H1 (cell line): ENCODE measurements around the gene LYSMD3. TPM values are rescaled to one million over a fixed set of nuclear protein-coding genes. Genes with fewer than 3 reads are reported as not detected.

ENCODE experiments used
- CTCF ChIA-PET: fragments of 300-600 bp; sonication (Branson Sonifier 250); formaldehyde crosslinking; loops from one replicate; lab custom pipeline; 2021; ENCODE audit not compliant: partially characterized antibody; lab: Charles Lee
- POLR2A ChIA-PET: fragments of 300-600 bp; sonication (Branson Sonifier 250); formaldehyde crosslinking; loops from one replicate; lab custom pipeline; 2021; ENCODE audit warnings: inconsistent platforms; ENCODE audit not compliant: partially characterized antibody; lab: Charles Lee
- DNase-seq, 2 experiments: peaks; one replicate each; pipeline versions ENCODE4 v3.0.0 to v3.0.0-alpha.2; 2010 to 2022; ENCODE audit warnings: low spot score in 2 of 2, low read depth in 1 of 2, mixed read lengths in 1 of 2
- FAIRE-seq: peaks from 2 replicates; lab custom pipeline; 2011; peaks lifted over from hg19 to GRCh38; lab: Jason Lieb, UNC
- H2AFZ ChIP-seq: 2 replicates; pipeline ENCODE4 v1.8.1; 2012; ENCODE audit warnings: low read length, inconsistent platforms
- H2AK5ac ChIP-seq: 2 replicates; pipeline ENCODE4 v1.6.1; 2013; ENCODE audit warnings: low read depth, low read length
- H2BK120ac ChIP-seq: replicated peaks from 2 replicates; pipeline ENCODE3; 2013; ENCODE audit warnings: low read depth, low read length, inconsistent platforms
- H2BK12ac ChIP-seq: 2 replicates; pipeline ENCODE4 v1.6.1; 2013; ENCODE audit warnings: low read depth, low read length
- H2BK15ac ChIP-seq: 2 replicates; pipeline ENCODE4 v1.6.1; 2013; ENCODE audit warnings: low read length
- H2BK20ac ChIP-seq: 2 replicates; pipeline ENCODE4 v1.6.1; 2013; ENCODE audit warnings: low read length
- H2BK5ac ChIP-seq: 2 replicates; pipeline ENCODE4 v1.6.1; 2013; ENCODE audit warnings: low read depth, low read length
- H3K14ac ChIP-seq: 2 replicates; pipeline ENCODE4 v1.6.1; 2013; ENCODE audit warnings: inconsistent platforms; ENCODE audit not compliant: insufficient read length
- H3K18ac ChIP-seq: 2 replicates; pipeline ENCODE4 v1.6.1; 2013; ENCODE audit warnings: low read length; ENCODE audit errors: extremely low read depth
- H3K23ac ChIP-seq: 2 replicates; pipeline ENCODE4 v1.6.1; 2013; ENCODE audit warnings: inconsistent platforms; ENCODE audit not compliant: insufficient read length
- H3K23me2 ChIP-seq: 2 replicates; pipeline ENCODE4 v1.6.1; 2013; ENCODE audit warnings: low read depth, low read length
- H3K27ac ChIP-seq: 2 replicates; pipeline ENCODE4 v1.6.1; 2011; ENCODE audit warnings: low read depth, low read length, inconsistent platforms
- H3K27me3 ChIP-seq, 4 experiments: replicated peaks in 1 of 4; 1 replicate in 1 of 4; 2 replicates in 3 of 4; pipeline versions ENCODE4 v1.6.1 to v1.8.1; 2011 to 2013; ENCODE audit warnings: low read length in 3 of 4, mild to moderate bottlenecking in 3 of 4, inconsistent platforms in 2 of 4, mixed read lengths in 2 of 4, moderate library complexity in 1 of 4; ENCODE audit not compliant: control insufficient read depth in 3 of 4, insufficient read depth in 3 of 4; ENCODE audit errors: extremely low read depth in 1 of 4
- H3K36me3 ChIP-seq, 4 experiments: 2 replicates each; pipeline versions ENCODE4 v1.6.1 to v1.8.1; 2011 to 2013; ENCODE audit warnings: mild to moderate bottlenecking in 4 of 4, low read length in 3 of 4, moderate library complexity in 2 of 4, control low read depth in 1 of 4, inconsistent platforms in 1 of 4; ENCODE audit not compliant: insufficient read depth in 4 of 4, control insufficient read depth in 2 of 4
- H3K4ac ChIP-seq: replicated peaks from 2 replicates; pipeline ENCODE3; 2013; ENCODE audit warnings: low read length, low read depth, mixed read lengths, inconsistent platforms; ENCODE audit not compliant: insufficient read length
- H3K4me1 ChIP-seq, 4 experiments: replicated peaks in 1 of 4; 1 replicate in 1 of 4; 2 replicates in 3 of 4; pipeline versions ENCODE4 v1.6.1 to v1.8.1; 2011 to 2013; ENCODE audit warnings: low read length in 3 of 4, inconsistent platforms in 2 of 4, mixed read lengths in 1 of 4; ENCODE audit not compliant: insufficient read depth in 4 of 4, control insufficient read depth in 3 of 4
- H3K4me2 ChIP-seq, 2 experiments: 2 replicates each; pipeline versions ENCODE4 v1.6.1 to v1.8.1; 2011 to 2013; ENCODE audit warnings: low read depth in 2 of 2, low read length in 2 of 2, control low read depth in 1 of 2, inconsistent platforms in 1 of 2, mild to moderate bottlenecking in 1 of 2; ENCODE audit not compliant: insufficient read depth in 1 of 2
- H3K4me3 ChIP-seq, 4 experiments: fragments of 200-600, 300-600 bp in 1 of 4; sonication (generic), shearing (Covaris generic), sonication (Bioruptor Twin) in 1 of 4; 2 replicates each; pipeline versions ENCODE4 v1.5.1 to v1.8.1; 2011 to 2016; ENCODE audit warnings: low read length in 4 of 4, low read depth in 3 of 4, control low read depth in 2 of 4, inconsistent platforms in 2 of 4, mild to moderate bottlenecking in 2 of 4, mixed read lengths in 1 of 4, moderate library complexity in 1 of 4; ENCODE audit not compliant: insufficient read depth in 2 of 4; ENCODE audit errors: extremely low read depth in 1 of 4
- H3K56ac ChIP-seq: replicated peaks from 2 replicates; pipeline ENCODE3; 2013; ENCODE audit warnings: low read depth, mild to moderate bottlenecking, mixed read lengths, low read length, inconsistent platforms; ENCODE audit not compliant: insufficient read length
- H3K79me1 ChIP-seq: 2 replicates; pipeline ENCODE4 v1.6.1; 2013; ENCODE audit warnings: low read depth, low read length, control low read depth
- H3K79me2 ChIP-seq, 2 experiments: 2 replicates each; pipeline versions ENCODE4 v1.6.1 to v1.8.1; 2012 to 2013; ENCODE audit warnings: low read length in 2 of 2, mild to moderate bottlenecking in 2 of 2, inconsistent platforms in 1 of 2; ENCODE audit not compliant: insufficient read depth in 2 of 2, control insufficient read depth in 1 of 2
- H3K9ac ChIP-seq, 4 experiments: replicated peaks in 1 of 4; 1 replicate in 1 of 4; 2 replicates in 3 of 4; pipeline versions ENCODE4 v1.6.1 to v1.8.1; 2011 to 2013; ENCODE audit warnings: low read depth in 3 of 4, low read length in 3 of 4, control low read depth in 2 of 4, mild to moderate bottlenecking in 2 of 4, moderate library complexity in 2 of 4, inconsistent platforms in 1 of 4; ENCODE audit errors: extremely low read depth in 1 of 4
- H3K9me3 ChIP-seq, 2 experiments: 2 replicates each; pipeline versions ENCODE4 v1.6.1 to v1.8.1; 2012 to 2013; ENCODE audit warnings: mild to moderate bottlenecking in 2 of 2, moderate library complexity in 2 of 2, control low read depth in 1 of 2, inconsistent platforms in 1 of 2, low read depth in 1 of 2, low read length in 1 of 2, mixed read lengths in 1 of 2; ENCODE audit not compliant: insufficient read depth in 2 of 2
- H4K20me1 ChIP-seq, 2 experiments: replicated peaks in 1 of 2; 2 replicates each; pipeline versions ENCODE3 to v1.8.1; 2011 to 2013; ENCODE audit warnings: inconsistent platforms in 2 of 2, low read length in 2 of 2, mild to moderate bottlenecking in 1 of 2; ENCODE audit not compliant: insufficient read depth in 2 of 2, control insufficient read depth in 1 of 2
- H4K5ac ChIP-seq: 2 replicates; pipeline ENCODE4 v1.6.1; 2013; ENCODE audit warnings: low read length, low read depth, mixed read lengths, inconsistent platforms; ENCODE audit not compliant: insufficient read length
- H4K8ac ChIP-seq: 2 replicates; pipeline ENCODE4 v1.8.0; 2013; ENCODE audit warnings: mild to moderate bottlenecking, moderate library complexity, low read length, inconsistent platforms; ENCODE audit not compliant: insufficient read depth; ENCODE audit errors: extremely low read depth
- H4K91ac ChIP-seq: replicated peaks from 2 replicates; pipeline ENCODE3; 2013; ENCODE audit warnings: low read length, mixed read lengths, inconsistent platforms; ENCODE audit not compliant: insufficient read length
- CBX5 ChIP-seq: fragments of 300-800, 300-1000 bp; sonication (generic); IDR thresholded peaks from 2 replicates; pipeline ENCODE4 v1.7.1; 2016; ENCODE audit warnings: antibody characterized with exemption, low read length, low read depth
- RNF2 ChIP-seq: fragments of 200-900, 300-1000 bp; sonication (generic); IDR thresholded peaks from 2 replicates; pipeline ENCODE4 v1.7.1; 2016; ENCODE audit warnings: borderline replicate concordance, low read depth, mild to moderate bottlenecking, antibody characterized with exemption, low read length; ENCODE audit not compliant: poor library complexity, severe bottlenecking; ENCODE audit errors: missing control alignments
- WGBS, 2 experiments: shearing (Covaris generic) in 1 of 2; methylation state at CpG; one replicate each; pipeline versions ENCODE4 v1.1.6 to v1.1.7; 2013 to 2015; ENCODE audit warnings: low lambda C conversion rate in 2 of 2, mixed read lengths in 2 of 2, inconsistent platforms in 1 of 2, low coverage in 1 of 2, missing lambda C conversion rate in 1 of 2; ENCODE audit not compliant: insufficient replicate concordance in 2 of 2, insufficient coverage in 1 of 2, insufficient read length in 1 of 2; ENCODE audit errors: extremely low coverage in 1 of 2, missing lambda C conversion rate in 1 of 2; 5-methylcytosine and 5-hydroxymethylcytosine counted together
- polyA plus RNA-seq, 7 experiments: library from polyadenylated mRNA; depleted of rRNA in 3 of 7; stranded (reverse) in 5 of 7; unstranded in 2 of 7; fragments of >200 nt in 5 of 7; fragments of 200-250 nt in 2 of 7; gene quantifications; 1 replicate in 5 of 7; 2 replicates in 1 of 7; 4 replicates in 1 of 7; pipeline versions ENCODE4 v1.2.1 to v1.2.3, GENCODE V29; 2011 to 2013; ENCODE audit warnings: missing spikeins in 2 of 7, mixed read lengths in 2 of 7
- total RNA-seq: library from RNA; stranded (reverse); fragmentation: NEBNext Ultra II Directional; extraction: Animal tissue kit (Norgen Biotek cat#: 25700); gene quantifications from 2 replicates; pipeline ENCODE4 v1.2.1, GENCODE V29; 2021
- TF ChIP-seq, protein P1 (sequence below): IDR thresholded peaks from 2 replicates; pipeline ENCODE4 v1.6.1; 2012; ENCODE audit warnings: low read length, inconsistent platforms
- TF ChIP-seq, protein P2 (sequence below): IDR thresholded peaks from 2 replicates; pipeline ENCODE4 v1.6.1; 2012; ENCODE audit warnings: inconsistent platforms

The LYSMD3 gene
- total and polyA plus RNA-seq, 2 of the 8 experiments (the other 6 are each of a cell fraction or from before 2014, with no cell fraction given): 3.7 to 14.9 TPM

DNA sequence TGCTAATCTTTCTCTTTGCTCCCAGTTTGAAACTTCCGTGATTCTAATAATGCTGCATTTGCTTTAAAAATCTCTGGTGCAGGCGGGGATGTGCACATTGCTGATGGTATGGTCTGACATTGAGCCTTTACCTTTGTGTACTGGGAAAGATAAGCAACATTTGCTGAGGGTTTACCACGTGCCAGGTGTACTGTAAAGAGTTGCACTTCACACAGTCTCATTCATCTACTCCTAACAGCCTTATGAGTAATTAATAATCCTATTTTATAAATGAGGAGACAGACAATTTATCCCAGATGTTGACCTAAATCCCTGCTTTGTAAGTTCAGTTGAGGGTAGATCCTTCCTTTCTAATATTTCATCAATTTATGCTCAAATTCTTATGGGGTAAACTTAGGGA is 28.5 kb upstream of the LYSMD3 start:
- Histone ChIP-seq H2BK5ac (no peak overlapping the region), H3K27me3 (no peaks in the 10 kb centered on the region), H3K4me1 (peaks cover 3 to 27% (median 14%) of the 10 kb centered on the region in 4 experiments), H3K23ac (peak overlapping the region; percentile 6), H3K4me3 (peak overlapping the region; percentile 69 to 96 (median 78)), H3K27ac (peak overlapping the region; percentile 44; the same call in 1 of the 2 replicates), H2BK12ac (no peak overlapping the region), H3K23me2 (peaks cover 5% of the 10 kb centered on the region; the same call in 1 of the 2 replicates), H4K5ac (no peak overlapping the region), H4K20me1 (peaks cover 0 to 2% of the 10 kb centered on the region in 2 experiments), H4K91ac (no peak overlapping the region), H2BK15ac (no peak overlapping the region), H2BK20ac (no peak overlapping the region), H3K4ac (peak overlapping the region; percentile 19), H2AFZ (no peak overlapping the region), H2AK5ac (no peak overlapping the region), H3K9me3 (no peaks in the 10 kb centered on the region), H2BK120ac (peak overlapping the region; percentile 65), H3K14ac (no peak overlapping the region), H3K9ac (peak overlapping the region; percentile 51 to 93 (median 62); a peak in 6 of 7 replicates), H3K79me2 (peaks cover 0 to 39% of the 10 kb centered on the region in 2 experiments; a peak in 3 of 4 replicates), H4K8ac (no peak overlapping the region), H3K79me1 (no peaks in the 10 kb centered on the region), H3K56ac (no peak overlapping the region), H3K36me3 (no peaks in the 10 kb centered on the region), H3K4me2 (peak overlapping the region; percentile 82 to 98), H3K18ac (peak overlapping the region; percentile 79; the same call in 1 of the 2 replicates)
- WGBS, 2 experiments: 0% methylated on average over 3 of the region's 3 CpGs; no CpG with 5 or more reads in 1 of the 2 experiments
- DNase-seq (no peak), FAIRE-seq (peak; percentile 58)
- ChIA-PET POLR2A (interaction anchor here (0.6 to 2.3 kb wide), 8 partner anchors 9 to 826 kb away, joined by 3 to 9 read pairs (median 3); partner anchors contain the start of genes LYSMD3, MBLAC2 and POLR3G), CTCF (interaction anchor here (1.1 to 1.5 kb wide), 2 partner anchors 14 to 16 kb away, joined by 3 to 6 read pairs; no protein-coding TSS in a partner anchor)
- TF ChIP-seq, protein P1, sequence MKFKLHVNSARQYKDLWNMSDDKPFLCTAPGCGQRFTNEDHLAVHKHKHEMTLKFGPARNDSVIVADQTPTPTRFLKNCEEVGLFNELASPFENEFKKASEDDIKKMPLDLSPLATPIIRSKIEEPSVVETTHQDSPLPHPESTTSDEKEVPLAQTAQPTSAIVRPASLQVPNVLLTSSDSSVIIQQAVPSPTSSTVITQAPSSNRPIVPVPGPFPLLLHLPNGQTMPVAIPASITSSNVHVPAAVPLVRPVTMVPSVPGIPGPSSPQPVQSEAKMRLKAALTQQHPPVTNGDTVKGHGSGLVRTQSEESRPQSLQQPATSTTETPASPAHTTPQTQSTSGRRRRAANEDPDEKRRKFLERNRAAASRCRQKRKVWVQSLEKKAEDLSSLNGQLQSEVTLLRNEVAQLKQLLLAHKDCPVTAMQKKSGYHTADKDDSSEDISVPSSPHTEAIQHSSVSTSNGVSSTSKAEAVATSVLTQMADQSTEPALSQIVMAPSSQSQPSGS: peak; percentile 15; the same call in 1 of the 2 replicates
- TF ChIP-seq, protein P2, sequence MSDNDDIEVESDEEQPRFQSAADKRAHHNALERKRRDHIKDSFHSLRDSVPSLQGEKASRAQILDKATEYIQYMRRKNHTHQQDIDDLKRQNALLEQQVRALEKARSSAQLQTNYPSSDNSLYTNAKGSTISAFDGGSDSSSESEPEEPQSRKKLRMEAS: peak; percentile 51; the same call in 1 of the 2 replicates
- TF ChIP-seq RNF2 (no peak), CBX5 (no peak)
